GM10266 (cell line): ENCODE data around the gene TEKT3.

ENCODE experiments used
- DNase-seq: peaks from one replicate; pipeline ENCODE4 v3.0.0; 2012; ENCODE audit errors: extremely low spot score
- CTCF ChIP-seq: IDR thresholded peaks from 2 replicates; pipeline ENCODE4 v1.5.1; 2012; ENCODE audit warnings: mild to moderate bottlenecking, low read depth; ENCODE audit not compliant: control insufficient read depth, insufficient read depth; ENCODE audit errors: missing control alignments

TEKT3 gene

GRCh38 chr17:15287538-15288267, 53.7 kb downstream of the TEKT3 start:
- no peak for TF ChIP-seq CTCF
- DNase-seq, result no peak

GRCh38 chr17:15285466-15285865, 55.9 kb downstream of the TEKT3 start:
- TF ChIP-seq CTCF, result no peak

GRCh38 chr17:15284537-15284936, 56.9 kb downstream of the TEKT3 start:
- DNase-seq, result no peak
- no peak for TF ChIP-seq CTCF

More at GRCh38 chr17:15285466-15285865, 55.9 kb downstream of the TEKT3 start:
- DNase-seq, result no peak

- no peak for DNase-seq
- TF ChIP-seq CTCF, result no peak
Observed at GRCh38 chr17:15284107-15284506, 57.3 kb downstream of the TEKT3 start.

GRCh38 chr17:15281909-15282308, 59.5 kb downstream of the TEKT3 start:
- DNase-seq, result no peak
- TF ChIP-seq CTCF, result no peak

- no peak for TF ChIP-seq CTCF
- no peak for DNase-seq
Observed at GRCh38 chr17:15278924-15279477, 62.4 kb downstream of the TEKT3 start.

- TF ChIP-seq CTCF, result no peak
- DNase-seq, result no peak
Observed at GRCh38 chr17:15278380-15278779, 63.0 kb downstream of the TEKT3 start.
